HG02852 (cell line): ENCODE measurements around the gene SYCP2.

Source experiments
- ATAC-seq: cut with Tn5 transposase; IDR thresholded peaks from one replicate; pipeline ENCODE4 v1.9.1; 2021; ENCODE audit warnings: mild to moderate bottlenecking, moderate library complexity; ENCODE audit not compliant: unreplicated experiment

SYCP2 gene

GRCh38 chr20:59837623-59838394, 95.6 kb downstream of the SYCP2 start:
- peak; percentile 82 for ATAC-seq

- ATAC-seq = no peak
Observed at GRCh38 chr20:59836767-59837166, 96.7 kb downstream of the SYCP2 start.

GRCh38 chr20:59835448-59836395, 97.7 kb downstream of the SYCP2 start:
- no peak for ATAC-seq

DNA sequence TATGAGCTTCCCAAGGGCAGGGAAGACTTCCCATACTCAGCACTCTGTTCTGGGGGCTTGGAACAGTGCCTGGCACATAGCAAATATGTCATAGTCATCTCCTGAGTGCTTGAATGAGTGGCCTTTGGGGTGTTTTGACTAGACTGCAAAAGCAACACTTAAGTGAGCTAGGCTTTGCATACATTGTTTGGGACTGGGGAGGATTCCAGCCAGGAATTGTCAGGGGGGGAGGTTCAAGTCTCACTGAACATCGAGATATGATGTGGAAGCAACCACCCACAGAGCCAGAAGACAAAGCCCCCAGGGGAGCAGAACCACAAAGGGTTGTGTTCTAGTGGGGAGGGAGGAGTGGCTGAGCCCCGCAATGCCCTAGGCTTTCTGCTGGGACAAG, 98.4 kb downstream of the SYCP2 start:
- no peak for ATAC-seq

DNA sequence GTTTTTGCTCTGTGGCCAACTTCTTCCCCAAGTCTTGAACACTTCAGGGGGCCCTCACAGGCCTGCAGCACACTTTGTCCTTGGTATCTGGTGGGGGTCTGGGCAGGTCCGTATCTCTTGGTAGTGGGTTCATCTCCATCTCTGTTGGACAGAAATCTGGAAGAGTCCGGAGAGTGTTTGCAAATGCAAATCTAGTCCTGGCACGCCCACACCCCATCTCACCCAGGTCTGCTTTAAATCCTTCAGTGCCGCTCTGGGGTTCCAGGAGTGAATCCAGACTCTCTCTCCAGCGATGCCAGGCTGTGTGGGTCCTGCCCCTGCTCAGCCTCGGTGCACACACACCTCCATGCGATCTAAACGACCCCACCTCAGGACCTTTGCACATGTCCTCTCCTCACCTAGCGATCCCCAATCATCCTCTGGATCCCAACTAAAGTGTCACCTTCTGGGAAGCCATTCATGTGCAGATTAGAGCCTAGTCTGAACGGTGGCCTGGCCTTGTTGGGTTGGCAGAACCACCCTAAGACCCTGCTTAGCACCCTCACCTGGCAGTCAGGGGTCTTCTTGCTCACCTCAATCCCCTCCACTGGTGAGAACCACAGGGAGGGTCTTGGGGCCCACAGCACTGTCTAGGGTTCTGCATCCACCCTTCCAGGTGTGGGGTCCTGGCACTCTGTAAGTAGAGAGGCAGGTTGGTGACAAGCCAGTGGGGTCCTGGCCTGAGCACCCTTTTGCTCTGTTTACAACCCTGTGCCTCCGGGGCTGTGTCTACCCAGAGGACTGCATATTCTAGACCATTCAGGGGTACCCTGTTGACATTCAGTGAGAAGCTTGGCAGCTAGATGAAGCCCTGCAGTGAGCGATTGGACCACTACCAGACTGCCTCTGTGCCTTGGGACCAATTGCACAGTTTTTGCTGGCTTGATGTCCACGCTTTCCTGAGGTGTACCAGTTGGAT, 100.8 kb downstream of the SYCP2 start:
- no peak for ATAC-seq

DNA sequence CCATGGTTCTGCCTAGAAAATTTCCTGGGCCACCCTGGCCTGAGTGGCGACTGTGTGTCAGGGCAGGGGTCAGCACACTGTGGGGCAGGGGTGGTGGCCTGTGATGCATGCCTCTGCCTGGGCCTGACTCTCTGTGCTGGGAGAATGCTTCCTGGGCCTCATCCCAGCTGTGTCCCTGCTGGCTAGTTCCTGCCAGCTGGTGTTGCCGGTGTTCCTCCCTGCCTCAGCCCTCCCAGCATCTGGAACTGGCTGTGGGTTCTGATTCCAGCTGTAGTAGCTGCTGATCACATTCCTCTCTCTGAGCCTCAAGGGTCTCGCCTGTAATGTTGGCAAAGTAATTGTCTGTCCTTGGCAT, 101.5 kb downstream of the SYCP2 start:
- ATAC-seq = no peak

DNA sequence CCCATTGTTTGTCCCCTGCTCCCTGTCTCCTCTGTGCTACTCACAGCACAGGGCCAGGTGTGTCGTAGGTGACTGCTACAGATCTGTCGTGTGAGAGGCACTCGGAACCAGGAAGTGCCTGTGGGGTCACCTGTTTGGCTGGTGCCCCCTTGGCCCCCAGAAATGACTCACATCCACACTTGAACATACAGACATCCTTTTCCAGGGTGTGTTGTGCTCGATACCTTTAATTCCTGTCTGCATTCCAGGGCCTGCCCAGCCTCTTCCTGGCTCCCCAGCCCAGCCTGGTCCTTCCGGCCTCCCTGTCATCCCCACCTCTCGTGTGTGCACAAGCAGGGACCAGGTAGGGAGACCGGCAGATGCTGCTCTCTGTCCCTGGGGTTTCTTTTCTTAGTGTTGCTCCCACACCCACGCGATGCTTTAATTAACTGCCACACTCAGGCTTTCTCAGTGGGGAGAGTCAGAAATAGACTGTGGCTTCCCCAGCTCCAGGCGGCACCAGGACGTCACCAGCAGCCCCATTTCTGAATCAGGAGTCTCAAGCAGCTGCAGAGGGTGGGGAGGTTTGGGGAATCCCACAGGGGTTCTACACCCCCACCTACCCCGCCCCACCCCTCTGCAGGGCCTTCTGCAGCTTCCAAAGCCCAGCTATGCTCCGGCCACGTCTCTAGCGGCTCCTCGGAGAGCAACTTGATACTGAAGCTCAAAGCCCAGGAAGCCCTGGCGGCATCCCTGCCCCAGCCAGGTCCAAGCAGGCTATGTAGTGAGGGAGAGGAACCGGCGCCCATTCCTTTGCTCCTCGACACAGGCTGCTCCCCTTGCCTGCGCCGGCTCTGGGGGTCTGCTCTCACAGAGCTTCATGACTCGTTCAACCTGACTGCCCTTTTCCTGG, 102.2 kb downstream of the SYCP2 start:
- no peak for ATAC-seq

- no peak for ATAC-seq
Observed at GRCh38 chr20:59830665-59831023, 102.8 kb downstream of the SYCP2 start.

DNA sequence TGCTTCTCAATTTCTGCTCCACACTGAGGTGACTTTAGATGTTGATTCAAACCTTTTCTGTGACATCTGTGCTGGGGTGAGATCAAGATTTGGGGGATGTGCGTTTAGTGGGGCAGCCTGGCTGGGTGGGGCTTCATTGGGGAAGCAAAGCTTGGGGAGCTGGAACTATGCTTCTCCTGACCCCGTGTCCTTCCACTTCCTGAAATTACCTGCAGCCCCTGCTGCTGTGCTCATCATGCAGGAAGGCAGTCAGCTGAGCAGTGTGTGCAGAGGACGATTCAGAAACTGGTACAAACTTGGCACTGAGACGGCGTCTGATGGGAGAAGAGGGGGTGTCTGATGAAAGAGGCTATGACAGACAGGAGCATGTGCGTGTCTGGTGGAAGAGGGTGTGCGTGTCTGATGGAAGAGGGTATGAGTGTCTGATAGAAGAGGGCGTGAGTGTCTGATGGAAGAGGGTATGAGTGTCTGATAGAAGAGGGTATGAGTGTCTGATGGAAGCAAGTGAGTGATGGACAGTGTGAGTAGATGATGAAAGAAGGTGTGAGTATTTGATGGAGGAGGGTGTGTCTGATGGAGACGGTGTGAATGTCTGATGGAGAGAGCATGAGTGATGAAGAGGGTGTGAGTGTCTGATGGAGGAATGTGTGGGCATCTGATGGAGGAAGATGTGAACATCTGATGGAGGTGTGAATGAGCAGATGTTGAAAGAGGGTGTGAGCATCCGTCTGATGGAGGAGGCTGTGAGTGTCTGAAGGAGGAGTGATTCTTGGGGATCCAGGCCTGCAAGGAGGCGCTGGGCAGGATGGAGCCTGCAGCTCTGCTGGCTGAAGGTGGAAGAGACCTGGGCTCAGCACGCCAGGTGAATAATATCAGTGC, 103.4 kb downstream of the SYCP2 start:
- no peak for ATAC-seq

GRCh38 chr20:59829054-59829785, 104.2 kb downstream of the SYCP2 start:
- ATAC-seq = no peak

DNA sequence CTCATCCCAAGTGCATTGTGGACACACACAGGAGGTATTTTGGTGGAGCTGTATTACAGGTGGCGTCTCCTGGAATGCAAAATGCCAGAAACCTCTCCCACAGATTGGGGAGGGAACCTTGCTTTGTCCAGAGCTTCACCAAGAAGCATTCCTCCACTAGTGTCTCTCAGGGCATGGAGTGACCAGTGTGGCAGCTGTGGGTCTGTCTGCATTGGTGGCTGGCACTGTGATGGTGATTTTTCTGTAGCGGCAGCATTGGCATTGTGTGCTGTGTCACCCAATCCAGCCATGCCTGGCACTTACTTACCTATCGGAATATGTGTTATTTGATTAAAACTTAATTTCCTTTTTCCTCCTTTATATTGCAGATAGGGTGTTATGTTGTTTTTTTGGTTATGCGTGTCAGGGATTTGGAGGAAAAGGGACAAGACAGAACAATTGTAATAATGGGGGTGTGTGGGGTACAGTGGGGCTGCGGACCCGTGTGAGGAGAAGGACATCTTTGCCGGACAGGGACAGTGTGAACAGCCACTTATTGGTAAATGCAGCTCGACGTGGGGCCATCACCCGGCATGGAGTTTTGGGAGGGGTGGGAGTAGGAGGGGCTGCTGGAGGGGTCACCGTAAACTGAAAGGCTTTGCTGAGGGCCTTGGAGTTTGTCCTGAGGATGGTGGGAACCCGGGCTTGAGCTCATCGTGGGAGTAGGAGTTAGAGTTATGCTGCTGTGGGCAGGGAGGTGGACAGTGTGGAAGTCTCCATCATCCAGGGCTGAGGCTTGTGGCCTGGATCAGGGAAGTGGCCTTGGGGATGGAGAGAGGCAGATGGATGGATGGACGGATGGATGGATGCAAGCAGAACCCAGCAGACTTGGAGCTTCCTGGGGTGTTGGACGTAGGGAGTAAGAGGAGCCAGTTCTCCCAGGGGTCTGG, 105.0 kb downstream of the SYCP2 start:
- no peak for ATAC-seq

- ATAC-seq = no peak
Observed at GRCh38 chr20:59827138-59828056, 106.0 kb downstream of the SYCP2 start.

GRCh38 chr20:59825944-59826759, 107.3 kb downstream of the SYCP2 start:
- ATAC-seq = no peak

GRCh38 chr20:59825563-59825920, 107.9 kb downstream of the SYCP2 start:
- no peak for ATAC-seq
